H1 (cell line): Measurements from ENCODE around the gene BBS9. TPM values are rescaled to one million over a fixed set of nuclear protein-coding genes. Genes with fewer than 3 reads are reported as not detected.

ENCODE experiments used
- CHD1 ChIP-seq: IDR thresholded peaks from 2 replicates; pipeline ENCODE4 v1.6.1; 2012; ENCODE audit warnings: low read depth, low read length, improper control_type of control experiment
- RAD21 ChIP-seq, 2 experiments: IDR thresholded peaks in 1 of 2; conservative IDR thresholded peaks in 1 of 2; 2 replicates each; pipeline ENCODE4 v1.6.1; 2011; ENCODE audit warnings: low read depth in 2 of 2, low read length in 2 of 2, improper control_type of control experiment in 1 of 2, inconsistent platforms in 1 of 2, mild to moderate bottlenecking in 1 of 2, moderate library complexity in 1 of 2
- SP4 ChIP-seq: IDR thresholded peaks from 2 replicates; pipeline ENCODE4 v1.6.1; 2012; ENCODE audit warnings: low read length, inconsistent platforms
- polyA plus RNA-seq, 7 experiments: library from polyadenylated mRNA; depleted of rRNA in 3 of 7; stranded (reverse) in 5 of 7; unstranded in 2 of 7; fragments of >200 nt in 5 of 7; fragments of 200-250 nt in 2 of 7; gene quantifications; 1 replicate in 5 of 7; 2 replicates in 1 of 7; 4 replicates in 1 of 7; pipeline versions ENCODE4 v1.2.1 to v1.2.3, GENCODE V29; 2011 to 2013; ENCODE audit warnings: missing spikeins in 2 of 7, mixed read lengths in 2 of 7
- total RNA-seq: library from RNA; stranded (reverse); fragmentation: NEBNext Ultra II Directional; extraction: Animal tissue kit (Norgen Biotek cat#: 25700); gene quantifications from 2 replicates; pipeline ENCODE4 v1.2.1, GENCODE V29; 2021

The BBS9 gene
- total and polyA plus RNA-seq, 2 of the 8 experiments (the other 6 are each of a cell fraction or from before 2014, with no cell fraction given): 22.3 to 37.0 TPM

- TF ChIP-seq SP4 (no peak), RAD21 (IDR thresholded peaks at IDR 0.05 in 1 of 2, conservative IDR thresholded peaks at IDR 0.05 in 1 of 2; ENCODE audit: low read depth in 2 of 2, low read length in 2 of 2) (no peak), CHD1 (no peak)
- TF ChIP-seq, all 59 proteins: peak for 0
Measured at GRCh38 chr7:33286501-33286900, 157.1 kb downstream of the BBS9 start (continued).
